Amniotic stem cell (primary cell): ENCODE measurements around the gene ARL5A.

Source experiments
- DNase-seq: peaks from one replicate; lab custom pipeline; 2025; lab: John Stamatoyannopoulos, UW

Gene ARL5A

GRCh38 chr2:151766437-151767153 is 61.6 kb downstream of the ARL5A start:
- DNase-seq = no peak

- DNase-seq = no peak
Measured at GRCh38 chr2:151765760-151766410, 62.3 kb downstream of the ARL5A start.

GRCh38 chr2:151762694-151763093 is 65.5 kb downstream of the ARL5A start:
- DNase-seq = no peak

- DNase-seq = no peak
Measured at GRCh38 chr2:151761687-151762086, 66.5 kb downstream of the ARL5A start.

GRCh38 chr2:151761193-151761592 is 67.0 kb downstream of the ARL5A start:
- DNase-seq = no peak

DNA sequence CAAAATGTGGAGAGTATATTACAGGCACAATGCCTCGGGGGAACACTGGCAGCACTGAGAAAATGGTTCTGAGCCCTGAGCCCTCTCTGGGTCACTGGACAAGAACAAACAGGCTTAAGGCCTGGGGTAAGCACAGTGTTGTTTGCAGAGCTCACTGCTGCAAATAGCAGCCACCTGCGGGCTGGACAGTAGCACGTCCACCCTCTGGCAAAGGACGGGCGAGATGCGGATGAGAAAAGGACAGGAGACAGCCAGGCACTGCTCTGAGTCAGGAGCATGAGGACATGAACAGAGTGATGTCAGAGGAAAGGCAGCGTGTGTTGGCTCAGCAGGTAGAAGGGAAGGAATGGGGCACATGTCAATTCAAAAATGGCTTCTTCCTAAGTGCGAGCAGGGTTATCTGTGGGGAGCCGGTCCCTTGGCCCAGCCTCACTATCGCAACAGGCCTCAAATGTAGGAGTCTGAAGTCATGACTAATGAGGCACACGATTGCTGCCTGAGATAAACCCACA is 68.0 kb downstream of the ARL5A start:
- no peak for DNase-seq

DNA sequence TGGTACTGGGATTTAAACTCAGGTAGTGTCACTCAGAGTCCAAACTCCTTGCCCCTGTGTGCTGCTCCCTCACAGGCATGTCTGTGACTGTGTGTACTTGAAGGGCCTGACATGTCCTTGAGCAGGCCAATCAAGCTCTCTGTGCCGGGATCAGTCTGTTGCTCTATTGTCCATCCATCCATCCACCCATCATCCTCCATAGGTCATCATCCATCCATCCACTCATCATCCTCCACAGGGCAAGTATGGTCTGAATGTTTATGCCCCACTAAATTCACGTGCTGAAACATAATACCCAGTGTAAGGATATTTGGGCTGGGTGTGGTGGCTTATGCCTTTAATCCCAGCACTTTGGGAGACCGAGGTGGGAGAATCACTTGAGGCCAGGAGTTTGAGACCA is 69.5 kb downstream of the ARL5A start:
- no peak for DNase-seq

DNA sequence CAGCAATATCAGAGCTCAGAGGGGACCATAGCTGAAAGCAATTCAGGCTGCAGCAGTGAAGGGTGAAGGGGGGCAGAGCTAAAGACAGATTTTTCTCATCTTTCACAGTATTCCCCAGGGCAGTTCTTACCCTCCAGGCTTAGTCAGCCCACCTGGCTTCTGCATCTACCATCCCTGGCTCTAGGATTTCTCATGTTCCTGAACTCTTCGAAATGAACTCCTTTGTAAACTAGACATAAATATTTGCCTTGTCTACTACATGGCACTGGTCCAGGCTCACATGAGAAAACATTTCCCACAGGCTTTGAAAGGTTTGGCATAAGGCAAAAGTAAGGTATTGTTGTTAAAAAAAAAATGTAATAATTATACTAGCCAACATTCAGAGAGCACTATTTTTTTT is 70.4 kb downstream of the ARL5A start:
- DNase-seq = no peak

GRCh38 chr2:151756820-151757219 is 71.4 kb downstream of the ARL5A start:
- no peak for DNase-seq

- no peak for DNase-seq
Measured at GRCh38 chr2:151754253-151754897, 73.8 kb downstream of the ARL5A start.

DNA sequence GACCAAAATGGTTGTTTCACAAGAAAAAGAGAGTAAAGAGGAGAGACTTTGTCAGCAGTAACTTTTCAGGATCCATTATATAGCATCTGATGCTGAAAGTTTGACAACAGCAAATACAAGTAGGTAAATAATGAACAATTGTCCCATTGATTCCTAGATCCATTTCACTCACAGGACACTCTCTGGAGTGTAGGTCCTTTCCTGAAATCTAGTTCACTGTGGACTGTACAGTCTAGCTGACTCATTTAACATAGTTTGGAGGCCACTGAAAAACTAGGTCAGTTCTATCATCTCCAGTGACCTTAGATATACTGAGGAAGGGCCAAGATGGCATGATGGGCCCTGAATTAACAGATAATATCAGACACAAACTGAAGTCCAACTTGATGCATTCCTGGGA is 74.7 kb downstream of the ARL5A start:
- no peak for DNase-seq
